GM12892 (cell line): ENCODE measurements around the gene CEP70.
A peak's percentile ranks its signal among the peaks of the same experiment; 100 is the strongest.
"Not testable (repeated sequence)": the region's sequence is repeated elsewhere in the genome, so short reads cannot be mapped to it uniquely, and the experiment has no call there.

ENCODE experiments used
- DNase-seq: peaks from one replicate; pipeline ENCODE4 v3.0.0; 2011; ENCODE audit not compliant: insufficient read length
- FAIRE-seq: peaks from 2 replicates; lab custom pipeline; 2011; peaks lifted over from hg19 to GRCh38; lab: Jason Lieb, UNC
- POLR2A ChIP-seq: IDR thresholded peaks from 2 replicates; pipeline ENCODE4 v1.6.1; 2011; ENCODE audit warnings: low read depth, low read length, control low read depth
- POLR2AphosphoS5 ChIP-seq: IDR thresholded peaks from 2 replicates; pipeline ENCODE4 v1.6.1; 2011; ENCODE audit warnings: low read depth, low read length, control low read depth
- TAF1 ChIP-seq: IDR thresholded peaks from 2 replicates; pipeline ENCODE4 v1.6.1; 2011; ENCODE audit warnings: low read depth, mild to moderate bottlenecking, control low read depth, low read length, borderline replicate concordance

Gene CEP70

GRCh38 chr3:138547342-138547975 is 46.6 kb downstream of the CEP70 start:
- FAIRE-seq, result no peak
- no peak for DNase-seq
- TF ChIP-seq POLR2AphosphoS5, result no peak
- TF ChIP-seq TAF1, result no peak
- TF ChIP-seq POLR2A, result no peak

- TF ChIP-seq TAF1, result no peak
- TF ChIP-seq POLR2AphosphoS5, result no peak
- TF ChIP-seq POLR2A, result no peak
- DNase-seq, result no peak
- no peak for FAIRE-seq
These were observed 49.5 kb downstream of the CEP70 start for GRCh38 chr3:138544546-138544945.

GRCh38 chr3:138542977-138543376 is 51.1 kb downstream of the CEP70 start:
- FAIRE-seq, result no peak
- TF ChIP-seq POLR2A (no peak), POLR2AphosphoS5 (no peak), TAF1 (no peak)
- DNase-seq, result no peak

- TF ChIP-seq POLR2A (no peak), TAF1 (no peak), POLR2AphosphoS5 (no peak)
- DNase-seq (no peak), FAIRE-seq (no peak)
These were observed 54.7 kb downstream of the CEP70 start for GRCh38 chr3:138539352-138539751.

- DNase-seq, FAIRE-seq: not testable (repeated sequence)
These were observed 72.6 kb downstream of the CEP70 start for GRCh38 chr3:138521445-138521844.

- peak; percentile 4 for DNase-seq
- no peak for FAIRE-seq
- no peak for TF ChIP-seq TAF1
- TF ChIP-seq POLR2A, result no peak
- no peak for TF ChIP-seq POLR2AphosphoS5
These were observed 80.8 kb downstream of the CEP70 start for GRCh38 chr3:138513090-138513843.

GRCh38 chr3:138511945-138512344 is 82.1 kb downstream of the CEP70 start:
- TF ChIP-seq POLR2AphosphoS5 (no peak), TAF1 (no peak), POLR2A (no peak)

GRCh38 chr3:138509586-138509985 is 84.5 kb downstream of the CEP70 start:
- FAIRE-seq (no peak), DNase-seq (no peak)
- no peak for TF ChIP-seq POLR2AphosphoS5
- TF ChIP-seq TAF1, result no peak
- no peak for TF ChIP-seq POLR2A

More at GRCh38 chr3:138511945-138512344, 82.1 kb downstream of the CEP70 start:
- no peak for FAIRE-seq
- DNase-seq, result no peak

GRCh38 chr3:138507524-138507923 is 86.5 kb downstream of the CEP70 start:
- FAIRE-seq (no peak), DNase-seq (no peak)
- no peak for TF ChIP-seq POLR2AphosphoS5
- no peak for TF ChIP-seq POLR2A
- TF ChIP-seq TAF1, result no peak

- DNase-seq, result no peak
- no peak for TF ChIP-seq POLR2A
- no peak for TF ChIP-seq POLR2AphosphoS5
- TF ChIP-seq TAF1, result no peak
- FAIRE-seq, result no peak
These were observed 95.1 kb downstream of the CEP70 start for GRCh38 chr3:138498991-138499390.

- no peak for DNase-seq
- TF ChIP-seq POLR2A, result no peak
- FAIRE-seq, result no peak
These were observed 96.2 kb downstream of the CEP70 start for GRCh38 chr3:138497851-138498250.

GRCh38 chr3:138497021-138497420 is 97.0 kb downstream of the CEP70 start:
- FAIRE-seq, result no peak
- DNase-seq, result no peak
- TF ChIP-seq POLR2AphosphoS5, result no peak
- no peak for TF ChIP-seq TAF1
- TF ChIP-seq POLR2A, result no peak

GRCh38 chr3:138496436-138496835 is 97.6 kb downstream of the CEP70 start:
- TF ChIP-seq TAF1, result no peak
- no peak for TF ChIP-seq POLR2AphosphoS5
- DNase-seq (no peak), FAIRE-seq (no peak)

- DNase-seq, FAIRE-seq: not testable (repeated sequence)
These were observed 98.4 kb downstream of the CEP70 start for GRCh38 chr3:138495638-138496037.
